CD4-positive, alpha-beta T cell treated with Interleukin-2 at 100 ng/mL for 4 hours (primary cell): ENCODE data around the gene RPS6KA2.
"Not testable (repeated sequence)": the region's sequence is repeated elsewhere in the genome, so short reads cannot be mapped to it uniquely, and the experiment has no call there.

Experiments used
- DNase-seq: peaks from one replicate; pipeline ENCODE4 v3.0.0-alpha.2; 2020; ENCODE audit warnings: low spot score

Gene RPS6KA2

DNA sequence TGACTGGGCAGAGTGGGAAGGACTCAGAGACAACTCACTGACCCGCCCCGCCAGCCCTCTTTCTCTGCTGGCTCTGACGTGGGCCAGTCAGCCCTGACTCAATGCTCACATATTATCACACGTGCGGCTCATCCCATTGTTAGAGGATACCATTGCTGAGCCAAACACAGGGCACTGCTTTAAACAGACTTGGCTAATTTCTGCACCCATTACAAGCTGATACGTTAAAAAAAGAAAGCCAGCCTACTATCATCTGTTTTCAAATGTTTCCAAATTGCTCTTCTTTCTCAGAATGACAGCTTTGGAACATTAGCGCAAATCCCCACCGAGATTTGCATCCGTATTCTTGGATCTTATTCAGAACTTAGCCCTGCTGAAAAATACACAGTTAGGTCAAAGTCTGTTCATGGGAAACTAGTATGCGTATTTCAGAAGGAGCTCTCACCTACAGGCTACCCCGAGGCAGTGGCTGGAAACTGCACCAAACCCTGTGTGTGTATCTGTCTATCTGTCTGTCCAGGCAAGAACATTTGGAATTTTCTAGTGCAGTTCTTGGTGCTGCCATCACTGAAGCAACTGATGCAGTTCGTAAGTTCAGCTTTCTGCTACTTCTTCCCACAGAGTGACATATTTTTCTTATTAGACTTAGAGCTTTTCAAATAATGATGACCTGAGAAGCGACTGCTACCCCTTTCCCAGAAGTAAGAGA lies 73.3 kb downstream of the RPS6KA2 start:
- DNase-seq: no peak

DNA sequence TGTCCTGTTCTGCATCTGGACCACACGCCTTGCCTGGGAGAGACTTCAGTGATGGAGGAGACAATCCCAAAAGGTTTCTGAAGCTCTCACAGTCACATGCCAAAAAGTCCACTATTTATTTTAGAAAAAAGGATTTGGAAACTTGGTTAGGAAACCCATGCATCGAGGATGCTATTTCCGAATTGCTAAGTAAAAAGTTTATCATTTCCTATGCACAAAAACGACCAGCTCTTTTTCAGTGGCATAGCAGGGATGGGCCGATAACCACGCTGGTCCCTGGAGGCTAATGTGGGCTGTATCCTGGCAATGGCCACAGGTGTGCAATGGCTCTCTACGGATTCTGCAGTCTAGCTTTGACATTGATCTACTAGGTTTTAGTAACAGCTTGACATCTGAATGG lies 74.5 kb downstream of the RPS6KA2 start:
- no peak for DNase-seq

DNA sequence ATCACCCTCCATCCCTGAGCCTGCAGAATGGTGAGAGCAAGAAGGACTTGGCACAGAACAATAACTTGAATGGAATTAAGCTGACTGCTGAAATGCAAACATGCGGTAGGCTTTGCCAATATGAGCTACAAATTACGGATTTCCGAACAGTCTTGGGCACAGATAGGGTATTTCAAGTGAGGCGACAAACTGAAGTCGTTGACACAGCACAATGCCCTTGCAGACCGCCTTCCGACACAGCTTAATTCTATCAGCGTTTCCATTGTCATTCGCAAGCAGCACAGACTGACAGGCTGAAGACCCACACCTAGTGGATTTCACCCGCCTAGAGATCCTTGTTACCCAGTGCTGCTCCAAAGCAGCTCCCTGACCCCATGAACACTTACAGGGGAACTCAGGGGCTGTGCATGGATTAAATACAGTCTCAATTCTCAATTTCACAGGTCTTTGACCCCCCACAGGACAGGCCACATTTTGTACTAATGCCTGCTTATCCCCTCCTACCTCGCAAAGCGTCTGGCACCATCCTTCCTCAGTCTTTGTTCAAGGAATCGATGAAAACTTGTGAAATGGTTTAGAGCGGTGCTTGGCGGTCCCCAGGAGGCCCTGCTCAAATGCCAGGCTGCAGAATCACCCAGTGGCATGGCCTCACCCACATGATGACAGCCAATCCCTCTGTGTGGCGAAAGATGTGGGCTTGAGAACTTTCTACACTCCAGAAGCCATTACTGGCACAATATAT lies 75.1 kb downstream of the RPS6KA2 start:
- DNase-seq: no peak

DNA sequence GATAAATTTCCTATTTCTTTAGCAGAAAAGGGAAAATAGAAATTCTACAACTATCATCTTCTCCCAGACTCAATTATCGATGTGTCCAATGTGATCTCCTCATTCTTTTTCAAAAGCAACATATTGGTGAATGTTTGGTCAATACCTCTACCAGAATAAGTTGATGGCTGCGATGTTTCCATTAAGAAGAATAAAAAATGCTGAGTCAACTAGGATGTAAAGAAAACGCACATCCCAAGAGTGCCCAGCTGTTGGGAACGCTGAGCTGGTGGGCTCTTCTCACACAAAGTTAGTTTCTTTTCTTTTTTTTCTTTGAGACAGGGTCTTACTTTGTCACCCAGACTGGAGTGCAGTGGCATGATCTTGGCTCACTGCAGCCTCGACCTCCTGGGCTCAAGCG lies 80.4 kb downstream of the RPS6KA2 start:
- DNase-seq: no peak

DNA sequence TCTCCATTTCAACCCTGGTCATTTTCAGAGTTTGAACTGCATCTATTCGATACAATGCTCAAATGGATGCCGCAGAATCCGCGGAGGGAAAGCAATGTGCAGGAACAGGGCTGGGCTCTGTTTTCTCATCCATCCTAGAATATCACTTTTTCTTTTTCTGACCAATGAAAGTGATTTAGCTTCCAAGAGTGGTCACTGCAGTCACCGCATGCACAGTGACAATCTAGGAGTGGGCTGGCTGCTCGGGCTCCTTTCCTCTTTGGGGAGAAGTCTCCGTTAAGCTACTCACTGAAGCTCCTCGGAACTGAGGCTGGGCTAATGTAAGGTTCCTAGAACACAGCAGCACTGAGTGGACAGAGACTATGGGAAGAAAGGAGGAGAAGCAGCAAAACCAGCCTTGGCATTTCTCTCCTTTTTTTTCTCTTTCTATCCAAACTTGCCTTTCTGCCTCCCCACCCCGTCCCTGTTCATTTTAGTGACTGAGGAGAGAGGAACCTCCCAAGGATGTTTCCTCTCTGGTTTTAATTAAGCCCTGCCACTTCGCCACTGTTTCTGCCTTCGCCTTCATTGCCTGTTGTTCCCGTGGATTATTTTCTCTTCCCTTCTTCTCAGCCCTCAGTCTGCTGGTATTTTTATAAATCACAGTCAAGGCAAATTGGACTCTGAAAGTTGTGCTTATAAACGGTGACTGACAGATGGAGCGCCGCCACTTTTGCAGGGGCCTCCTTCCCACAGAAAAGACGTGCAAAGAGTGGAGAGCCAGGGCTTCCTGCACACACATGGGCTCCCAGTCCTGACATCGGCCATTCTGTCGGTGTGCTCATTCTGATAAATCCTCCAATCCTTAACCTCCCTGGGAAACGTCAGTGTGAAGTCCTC lies 81.7 kb downstream of the RPS6KA2 start:
- DNase-seq: no peak

DNA sequence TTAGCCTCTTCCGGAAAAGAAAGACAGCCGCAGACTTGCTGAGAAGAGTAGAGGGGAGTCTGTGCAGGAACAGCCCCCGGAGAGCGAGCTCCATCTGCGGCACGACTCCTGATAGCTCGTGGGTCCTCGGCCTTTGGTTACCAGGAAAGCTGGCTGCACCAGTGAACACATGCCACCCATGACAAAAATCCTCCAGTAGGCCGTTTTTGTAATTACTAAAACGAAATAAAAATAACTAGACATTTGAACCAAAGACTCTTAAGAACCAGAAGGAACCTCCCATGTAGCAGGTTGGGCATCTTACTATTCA lies 82.8 kb downstream of the RPS6KA2 start:
- no peak for DNase-seq

DNA sequence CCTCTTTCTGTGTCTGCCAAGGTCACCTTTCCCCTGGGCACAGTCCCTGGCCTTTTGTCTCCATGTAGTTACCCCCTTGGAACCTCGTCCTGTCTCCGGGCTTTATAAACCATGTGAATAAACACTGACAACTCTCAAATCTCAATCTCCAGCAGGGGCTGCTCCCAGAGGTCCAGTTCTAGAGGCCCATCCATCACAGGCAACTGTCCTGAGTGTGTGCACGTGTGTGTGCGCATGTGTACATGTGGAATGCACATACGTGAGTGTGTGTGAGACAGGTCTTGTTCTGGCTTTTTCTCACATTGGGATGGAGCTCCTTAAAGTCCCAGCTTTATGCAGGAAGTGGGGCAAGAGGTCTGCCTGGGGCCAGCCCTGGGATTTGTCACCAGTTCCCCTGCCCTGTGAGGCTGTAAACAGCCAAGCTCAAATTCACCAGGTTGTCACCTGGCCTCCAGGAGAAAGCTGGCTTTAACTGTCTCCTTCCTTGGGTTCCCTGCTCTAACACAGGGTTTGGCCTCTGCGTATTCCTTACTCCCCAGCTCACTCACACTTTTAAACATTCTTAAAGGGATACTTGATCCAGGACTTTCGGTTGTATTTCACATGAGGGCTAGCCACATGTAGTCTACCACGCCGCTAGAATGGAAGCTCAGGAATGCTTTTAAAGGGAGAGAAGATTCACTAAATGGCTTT lies 83.3 kb downstream of the RPS6KA2 start:
- no peak for DNase-seq

DNA sequence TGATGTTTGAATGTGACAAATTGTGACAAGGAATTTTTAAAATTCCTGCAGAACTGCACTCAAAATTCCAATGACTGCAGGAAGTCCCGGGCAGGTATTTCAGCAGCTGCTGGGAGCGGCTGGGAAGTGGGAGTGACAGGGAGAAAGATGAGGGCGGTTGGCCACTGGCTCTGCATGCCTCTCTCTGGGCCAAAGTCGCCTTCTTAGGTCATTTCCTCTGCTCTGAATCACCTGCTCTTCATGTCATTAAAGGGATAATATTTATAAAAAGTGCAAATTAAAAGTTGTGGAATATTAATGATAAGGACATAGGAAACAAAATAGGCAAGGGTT lies 84.5 kb downstream of the RPS6KA2 start:
- DNase-seq: no peak

- DNase-seq: peak; percentile 27
These were observed 85.0 kb downstream of the RPS6KA2 start for GRCh38 chr6:166541876-166542579.

- DNase-seq: no peak
These were observed 85.7 kb downstream of the RPS6KA2 start for GRCh38 chr6:166541366-166541765.

DNA sequence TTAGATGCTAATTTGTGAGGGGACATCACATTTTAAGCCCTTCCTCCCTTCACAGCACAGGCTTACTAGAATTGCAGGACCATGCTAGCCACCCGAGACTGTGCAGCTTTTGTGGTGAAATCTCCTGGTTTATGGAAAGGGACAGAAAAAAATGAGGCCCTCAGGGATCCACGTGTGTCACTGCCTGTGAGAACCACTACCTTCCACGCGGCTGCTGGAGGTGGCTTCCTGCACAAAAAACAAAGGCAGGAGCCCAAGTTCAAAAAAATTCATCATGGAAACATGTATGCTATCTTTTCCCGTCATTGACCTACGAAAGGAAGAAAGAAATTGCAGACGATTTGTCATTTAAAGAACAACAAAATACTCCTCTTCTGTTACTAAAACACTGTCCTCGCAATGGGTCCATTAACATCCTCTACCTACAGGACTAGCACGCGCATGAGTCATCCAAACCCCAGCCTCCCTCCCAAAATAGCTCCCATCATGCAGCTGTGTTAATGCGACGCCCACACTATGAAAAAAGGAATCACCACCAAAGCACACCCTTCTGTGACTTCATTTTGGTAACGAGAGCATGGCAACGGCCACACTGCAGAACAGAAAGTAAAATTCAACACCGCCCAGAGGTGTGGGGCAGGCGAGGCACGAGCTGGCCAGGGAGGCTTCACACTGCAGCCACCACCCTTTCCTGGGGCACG lies 86.3 kb downstream of the RPS6KA2 start:
- peak; percentile 85 for DNase-seq

DNA sequence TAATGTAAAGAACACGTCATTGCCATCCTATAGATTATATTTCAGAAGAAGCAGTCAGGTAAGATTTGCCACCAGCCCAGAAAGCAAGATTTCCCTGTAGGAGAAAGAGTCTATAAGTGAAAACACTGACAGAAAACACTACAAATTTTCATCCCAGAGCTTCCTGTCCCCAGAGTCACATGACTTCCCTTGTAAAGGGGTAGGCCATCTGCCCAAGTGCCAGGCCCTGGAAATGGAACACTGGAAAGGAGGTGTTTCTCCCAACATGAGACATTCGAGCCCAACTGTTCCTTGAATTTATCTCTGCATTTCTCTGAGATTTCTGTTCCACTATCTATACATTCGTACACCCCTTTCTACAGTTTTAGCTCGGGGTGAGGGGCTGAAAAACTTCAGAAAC lies 87.5 kb downstream of the RPS6KA2 start:
- no peak for DNase-seq

GRCh38 chr6:166539011-166539385 lies 88.1 kb downstream of the RPS6KA2 start:
- DNase-seq: not testable (repeated sequence)

- DNase-seq: no peak
These were observed 88.6 kb downstream of the RPS6KA2 start for GRCh38 chr6:166538297-166539010.

- DNase-seq: no peak
These were observed 92.2 kb downstream of the RPS6KA2 start for GRCh38 chr6:166534658-166535406.

DNA sequence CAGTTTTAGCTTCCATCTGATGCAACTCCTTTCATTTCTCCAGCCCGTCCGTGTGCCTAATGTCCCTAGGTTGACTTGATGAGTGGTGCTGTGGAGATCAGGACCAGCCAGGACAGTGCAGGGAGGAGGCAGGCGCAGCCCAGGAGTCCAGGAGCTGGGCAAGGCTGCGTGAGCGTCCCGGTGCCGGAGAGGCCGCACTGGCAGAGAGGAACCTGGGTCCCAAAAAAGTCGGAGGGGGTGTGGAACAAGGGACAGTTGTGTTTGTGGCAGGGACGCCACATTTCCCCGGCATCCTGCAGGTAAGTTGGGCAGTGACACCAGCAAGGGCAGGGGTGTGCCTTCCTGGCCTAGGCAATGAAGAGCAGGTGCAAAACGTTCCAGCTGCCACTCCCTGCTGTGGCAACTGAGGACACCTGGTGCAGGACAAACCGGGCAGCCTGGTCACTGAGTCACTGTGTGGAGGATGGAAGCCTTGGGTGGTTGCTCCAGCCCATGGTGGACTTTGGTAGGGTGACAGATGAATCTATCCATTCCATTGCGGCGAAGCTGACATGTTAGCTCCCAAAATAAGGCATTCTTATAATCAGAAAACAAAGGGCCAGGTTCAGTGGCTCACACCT lies 93.7 kb downstream of the RPS6KA2 start:
- no peak for DNase-seq

DNA sequence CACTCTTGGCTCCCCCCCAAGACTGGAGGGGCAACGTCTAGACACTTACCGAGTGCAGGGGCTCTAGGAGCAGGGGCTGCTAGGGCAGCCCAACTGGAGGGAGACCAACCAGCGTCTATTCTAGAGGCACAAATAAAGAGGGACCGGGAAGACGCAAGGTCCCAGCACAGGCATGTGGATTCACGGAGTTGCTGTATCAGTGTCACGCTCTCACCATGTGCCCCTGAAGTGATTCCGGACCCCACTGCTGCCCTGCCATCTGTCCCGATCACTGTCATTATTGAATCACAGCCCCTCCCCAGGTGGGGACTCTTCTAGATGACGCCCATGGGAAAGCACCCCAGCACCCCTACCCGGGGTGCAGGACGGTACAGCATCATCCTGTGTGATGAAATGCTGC lies 94.7 kb downstream of the RPS6KA2 start:
- DNase-seq: no peak

DNA sequence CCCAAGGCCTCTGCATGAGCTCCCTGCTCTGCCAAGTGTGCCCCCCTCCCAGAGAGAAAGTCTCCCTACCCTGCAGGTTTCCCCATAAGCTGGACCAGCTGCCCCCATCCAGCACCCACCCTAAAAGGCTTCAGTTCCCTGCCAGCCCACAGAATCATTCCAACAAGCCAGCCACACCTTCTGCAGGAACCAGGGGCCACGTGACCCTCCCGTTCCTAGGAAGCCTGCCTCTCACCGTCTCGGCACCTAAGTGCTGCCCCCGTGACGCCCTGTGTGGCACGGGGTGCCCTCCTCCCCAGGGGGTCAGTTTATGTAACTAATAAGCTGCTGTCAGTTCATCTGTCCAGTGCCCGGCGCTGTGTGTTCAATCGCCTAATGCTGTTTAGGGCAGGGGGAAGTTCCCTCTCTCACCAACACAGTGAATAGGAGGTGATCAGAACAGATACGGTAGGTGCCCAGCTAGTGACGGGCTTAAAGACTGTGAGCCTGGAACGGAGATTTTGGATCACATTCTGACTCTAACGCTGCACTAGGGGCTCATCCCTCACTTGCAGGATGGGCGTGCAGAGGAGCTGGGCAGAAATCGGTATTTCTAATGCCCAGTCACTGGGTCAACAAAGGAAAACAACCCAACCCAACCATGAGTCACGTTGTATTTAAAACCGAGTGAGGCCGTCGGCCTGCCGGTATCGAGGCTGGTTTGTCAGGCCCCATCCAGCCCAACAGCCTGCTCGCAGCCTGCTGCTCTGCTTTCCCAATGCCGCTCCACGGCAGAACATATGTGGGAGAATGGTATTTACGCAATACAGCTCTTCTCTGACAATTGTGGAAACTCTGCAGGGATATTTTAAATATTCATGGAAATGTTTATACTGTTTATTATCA lies 96.6 kb downstream of the RPS6KA2 start:
- no peak for DNase-seq
